Fibroblast of mammary gland (primary cell): ENCODE measurements around the gene CYP4F22.

Source experiments
- DNase-seq: peaks from one replicate; pipeline ENCODE4 v3.0.0-alpha.2; 2010; ENCODE audit warnings: low read depth
- H3K4me3 ChIP-seq: 2 replicates; pipeline ENCODE4 v1.5.1; 2011; ENCODE audit warnings: low read depth, mild to moderate bottlenecking, low read length, moderate library complexity; ENCODE audit not compliant: control insufficient read depth
- TF ChIP-seq, protein P1 (sequence below): conservative IDR thresholded peaks from 2 replicates; pipeline ENCODE4 v1.5.1; 2011; ENCODE audit warnings: low read depth, low read length, inconsistent platforms; ENCODE audit not compliant: control insufficient read depth, insufficient read depth

Gene CYP4F22

DNA sequence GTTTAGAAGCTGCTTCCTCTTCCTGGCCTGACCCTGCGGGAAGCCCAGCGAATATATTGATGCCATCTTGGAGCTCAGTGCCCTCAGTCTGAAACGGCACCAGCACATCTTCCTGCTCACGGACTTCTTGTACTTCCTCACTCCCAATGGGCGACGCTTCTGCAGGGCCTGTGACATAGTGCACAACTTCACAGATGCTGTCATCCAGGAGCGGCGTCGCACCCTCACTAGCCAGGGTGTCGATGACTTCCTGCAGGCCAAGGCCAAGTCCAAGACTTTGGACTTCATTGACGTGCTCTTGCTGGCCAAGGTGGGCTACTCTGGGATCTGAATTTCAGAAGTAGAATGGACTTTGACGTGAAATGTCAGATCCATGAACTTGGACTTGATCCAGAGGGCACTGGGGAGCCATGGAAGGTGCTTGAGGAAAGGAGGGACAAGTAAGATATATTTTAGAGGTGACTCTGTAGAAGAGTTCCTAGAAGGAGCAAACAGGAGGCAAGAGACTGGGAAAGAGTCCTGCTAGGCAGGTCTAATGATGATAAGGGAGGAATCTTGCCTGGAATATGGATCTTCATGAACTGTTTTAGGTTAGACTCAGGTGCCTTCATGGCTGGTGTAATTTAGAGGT, 68.3 kb downstream of the CYP4F22 start:
- DNase-seq: no peak
- H3K4me3 ChIP-seq: no peak overlapping the region
- TF ChIP-seq, protein P1, sequence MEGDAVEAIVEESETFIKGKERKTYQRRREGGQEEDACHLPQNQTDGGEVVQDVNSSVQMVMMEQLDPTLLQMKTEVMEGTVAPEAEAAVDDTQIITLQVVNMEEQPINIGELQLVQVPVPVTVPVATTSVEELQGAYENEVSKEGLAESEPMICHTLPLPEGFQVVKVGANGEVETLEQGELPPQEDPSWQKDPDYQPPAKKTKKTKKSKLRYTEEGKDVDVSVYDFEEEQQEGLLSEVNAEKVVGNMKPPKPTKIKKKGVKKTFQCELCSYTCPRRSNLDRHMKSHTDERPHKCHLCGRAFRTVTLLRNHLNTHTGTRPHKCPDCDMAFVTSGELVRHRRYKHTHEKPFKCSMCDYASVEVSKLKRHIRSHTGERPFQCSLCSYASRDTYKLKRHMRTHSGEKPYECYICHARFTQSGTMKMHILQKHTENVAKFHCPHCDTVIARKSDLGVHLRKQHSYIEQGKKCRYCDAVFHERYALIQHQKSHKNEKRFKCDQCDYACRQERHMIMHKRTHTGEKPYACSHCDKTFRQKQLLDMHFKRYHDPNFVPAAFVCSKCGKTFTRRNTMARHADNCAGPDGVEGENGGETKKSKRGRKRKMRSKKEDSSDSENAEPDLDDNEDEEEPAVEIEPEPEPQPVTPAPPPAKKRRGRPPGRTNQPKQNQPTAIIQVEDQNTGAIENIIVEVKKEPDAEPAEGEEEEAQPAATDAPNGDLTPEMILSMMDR: no peak

DNA sequence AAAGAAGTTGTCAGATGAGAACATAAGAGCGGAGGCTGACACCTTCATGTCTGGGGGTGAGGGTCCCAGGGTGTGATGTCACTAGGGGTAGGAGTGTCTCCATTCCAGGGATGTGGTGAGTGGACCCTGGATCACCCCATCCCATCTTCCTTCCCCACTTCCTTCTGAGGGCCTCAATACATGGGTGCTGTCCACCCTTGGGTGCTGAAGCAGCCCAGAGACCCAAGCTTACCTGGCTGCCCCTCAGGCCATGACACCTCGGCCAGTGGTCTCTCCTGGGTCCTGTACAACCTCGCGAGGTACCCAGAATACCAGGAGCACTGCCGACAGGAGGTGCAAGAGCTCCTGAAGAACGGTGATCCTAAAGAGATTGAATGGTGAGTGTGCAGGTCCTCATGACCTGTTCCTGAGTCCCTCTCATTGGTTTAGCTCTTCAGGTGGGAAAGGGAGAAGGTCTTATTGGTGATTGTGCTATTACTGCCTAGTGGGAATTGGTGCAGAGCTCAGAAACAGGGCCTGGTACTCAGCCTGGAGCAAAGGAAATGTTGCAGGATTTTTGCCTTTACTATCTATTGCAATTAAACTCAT, 69.0 kb downstream of the CYP4F22 start:
- DNase-seq: no peak
- TF ChIP-seq, protein P1: no peak
- H3K4me3 ChIP-seq: no peak overlapping the region

DNA sequence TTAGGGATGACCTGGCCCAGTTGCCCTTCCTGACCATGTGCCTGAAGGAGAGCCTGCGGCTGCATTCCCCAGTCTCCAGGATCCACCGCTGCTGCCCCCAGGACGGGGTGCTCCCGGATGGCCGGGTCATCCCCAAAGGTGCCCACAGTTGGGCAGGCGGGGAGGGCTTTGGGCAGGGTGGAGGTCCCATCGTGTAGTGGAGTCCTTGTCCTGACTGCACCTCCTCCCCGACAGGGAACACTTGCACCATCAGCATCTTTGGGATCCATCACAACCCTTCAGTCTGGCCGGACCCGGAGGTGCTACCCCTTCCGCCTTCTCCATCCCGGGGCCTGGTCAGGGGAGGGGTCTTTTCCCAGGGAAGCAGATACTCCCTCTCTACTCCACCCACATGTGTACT, 75.0 kb downstream of the CYP4F22 start:
- no peak overlapping the region for H3K4me3 ChIP-seq
- DNase-seq: no peak
- TF ChIP-seq, protein P1: no peak

DNA sequence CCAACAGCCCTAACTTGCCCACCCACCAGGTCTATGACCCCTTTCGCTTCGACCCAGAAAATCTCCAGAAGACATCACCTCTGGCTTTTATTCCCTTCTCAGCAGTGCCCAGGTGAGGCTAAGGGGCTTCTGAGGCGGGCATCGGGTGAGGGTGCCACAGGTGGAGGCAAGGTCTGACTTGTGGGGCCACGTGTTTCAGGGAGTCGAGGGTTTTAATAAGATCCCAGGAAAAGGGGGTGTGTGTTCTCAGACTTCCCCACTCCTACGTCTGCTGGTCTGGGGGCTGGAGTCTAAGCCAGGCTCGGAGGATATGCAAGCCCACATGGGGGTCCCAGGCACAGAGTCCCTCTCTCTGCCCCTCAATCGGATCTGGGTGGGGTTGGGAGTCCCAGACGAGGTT, 75.8 kb downstream of the CYP4F22 start:
- TF ChIP-seq, protein P1: no peak

DNA sequence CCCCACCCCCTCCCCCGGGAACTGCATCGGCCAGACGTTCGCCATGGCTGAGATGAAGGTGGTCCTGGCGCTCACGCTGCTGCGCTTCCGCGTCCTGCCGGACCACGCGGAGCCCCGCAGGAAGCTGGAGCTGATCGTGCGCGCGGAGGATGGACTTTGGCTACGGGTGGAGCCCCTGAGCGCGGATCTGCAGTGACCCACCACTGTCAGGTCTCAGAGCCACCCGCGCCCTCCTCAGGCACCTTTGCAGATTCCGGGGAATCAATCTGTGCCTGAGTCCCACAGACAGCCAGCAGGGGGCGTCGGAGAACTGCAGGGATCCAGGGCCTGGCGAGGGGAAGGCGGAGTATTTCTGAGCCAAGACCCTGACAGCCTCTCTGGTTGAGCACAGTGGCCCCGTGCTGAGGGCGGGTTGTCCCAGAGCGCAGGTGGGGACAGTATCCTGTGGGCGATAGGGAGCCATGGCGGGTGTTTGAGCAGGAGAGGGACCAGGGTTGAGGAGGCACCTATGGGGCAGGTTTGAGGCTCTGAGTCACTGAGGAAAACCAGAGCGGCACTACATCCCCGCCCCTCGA, 76.3 kb downstream of the CYP4F22 start:
- peak; percentile 45 for DNase-seq
- TF ChIP-seq, protein P1: peak; percentile 82
- no peak overlapping the region for H3K4me3 ChIP-seq

More for the DNA sequence above, 75.8 kb downstream of the CYP4F22 start:
- H3K4me3 ChIP-seq: no peak overlapping the region
- DNase-seq: no peak

DNA sequence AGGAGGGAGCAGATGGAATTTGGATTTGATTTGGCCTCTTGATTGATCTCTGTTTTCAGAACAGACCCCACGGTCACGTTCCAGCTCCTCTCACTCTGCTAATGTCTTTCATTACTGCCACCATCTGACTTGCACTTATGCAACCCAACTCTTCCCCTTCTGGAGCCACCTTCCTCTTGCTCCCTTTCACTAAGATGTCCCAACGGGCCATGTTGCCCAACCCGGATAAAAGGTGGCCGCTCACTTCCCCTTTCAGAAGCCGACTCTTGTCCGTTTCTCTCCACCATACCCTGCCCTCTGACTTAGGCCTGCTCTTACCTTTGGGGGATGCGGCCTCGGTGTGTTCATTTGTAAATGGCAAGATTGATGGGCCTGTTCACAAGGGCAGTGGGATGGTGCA, 79.3 kb downstream of the CYP4F22 start:
- DNase-seq: no peak
- TF ChIP-seq, protein P1: no peak
- H3K4me3 ChIP-seq: no peak overlapping the region

DNA sequence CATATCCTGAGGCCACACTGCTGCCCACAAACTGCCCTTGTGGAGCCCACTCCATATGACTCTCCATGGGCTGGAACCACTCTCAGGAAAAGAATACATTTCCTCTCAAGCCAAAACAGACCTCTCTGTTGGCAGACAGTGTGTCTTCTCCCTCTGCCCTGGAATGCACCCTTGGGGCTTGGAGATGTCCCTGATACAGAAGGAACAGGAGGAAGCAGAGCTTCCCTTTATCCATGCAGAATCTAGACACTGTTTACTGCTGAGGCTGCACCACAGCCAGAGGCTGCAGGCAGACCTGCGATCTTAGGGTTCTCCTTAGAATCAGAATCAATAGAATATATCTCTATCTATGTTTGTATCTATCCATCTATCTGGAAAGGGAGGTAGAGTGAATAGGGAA, 79.9 kb downstream of the CYP4F22 start:
- H3K4me3 ChIP-seq: no peak overlapping the region
- no peak for DNase-seq
- TF ChIP-seq, protein P1: no peak
